ENCODE data around the gene ATXN10.

ATXN10 gene

GRCh38 chr22:45838305-45838887 is 166.8 kb downstream of the ATXN10 start:
- no peak for TF ChIP-seq CTCF (IDR thresholded peaks at IDR 0.05)

GRCh38 chr22:45840483-45840882 is 168.8 kb downstream of the ATXN10 start:
- TF ChIP-seq CTCF (IDR thresholded peaks at IDR 0.05) = no peak

- no peak for TF ChIP-seq CTCF (IDR thresholded peaks at IDR 0.05)
Measured at GRCh38 chr22:45842291-45842991, 170.8 kb downstream of the ATXN10 start.

- TF ChIP-seq CTCF (IDR thresholded peaks at IDR 0.05) = no peak
Measured at GRCh38 chr22:45843031-45843430, 171.4 kb downstream of the ATXN10 start.

GRCh38 chr22:45843986-45844385 is 172.4 kb downstream of the ATXN10 start:
- TF ChIP-seq CTCF (IDR thresholded peaks at IDR 0.05) = no peak

GRCh38 chr22:45845076-45845487 is 173.4 kb downstream of the ATXN10 start:
- TF ChIP-seq CTCF (IDR thresholded peaks at IDR 0.05) = no peak

- no peak for TF ChIP-seq CTCF (IDR thresholded peaks at IDR 0.05)
Measured at GRCh38 chr22:45846952-45847351, 175.3 kb downstream of the ATXN10 start.

Data from LNCAP (cell line).